DOHH2 (cell line): ENCODE measurements around the gene CLCC1.
"Not testable (repeated sequence)": the region's sequence is repeated elsewhere in the genome, so short reads cannot be mapped to it uniquely, and the experiment has no call there.

Source experiments
- H3F3A ChIP-seq: fragments of 200-600 bp; sonication (generic), shearing (Covaris generic); 2 replicates; pipeline ENCODE4 v1.6.0; 2016; ENCODE audit warnings: antibody characterized with exemption, mild to moderate bottlenecking; ENCODE audit not compliant: control insufficient read depth, insufficient read depth
- H3K27ac ChIP-seq: fragments of 200-600 bp; sonication (generic); 2 replicates; pipeline ENCODE4 v1.5.1; 2014; ENCODE audit warnings: low read depth, mild to moderate bottlenecking, low read length, moderate library complexity
- H3K27me3 ChIP-seq: fragments of 200-600 bp; sonication (generic); 2 replicates; pipeline ENCODE4 v1.6.1; 2014; ENCODE audit warnings: mild to moderate bottlenecking, low read length, mixed read lengths; ENCODE audit not compliant: control insufficient read depth
- H3K36me3 ChIP-seq: fragments of 200-600 bp; sonication (generic); 2 replicates; pipeline ENCODE4 v1.6.1; 2014; ENCODE audit warnings: mild to moderate bottlenecking, low read length, moderate library complexity, mixed read lengths; ENCODE audit not compliant: control insufficient read depth
- H3K4me1 ChIP-seq: fragments of 200-600 bp; sonication (generic); 2 replicates; pipeline ENCODE4 v1.6.1; 2014; ENCODE audit warnings: mild to moderate bottlenecking, low read length, mixed read lengths; ENCODE audit not compliant: control insufficient read depth
- H3K4me2 ChIP-seq: fragments of 200-600 bp; sonication (generic); 2 replicates; pipeline ENCODE4 v1.6.0; 2014; ENCODE audit warnings: mild to moderate bottlenecking, low read length, moderate library complexity
- H3K4me3 ChIP-seq: fragments of 200-600 bp; sonication (generic); 2 replicates; pipeline ENCODE4 v1.5.1; 2014; ENCODE audit warnings: mild to moderate bottlenecking, low read length, mixed read lengths
- H3K79me2 ChIP-seq: fragments of 200-600 bp; sonication (generic); 2 replicates; pipeline ENCODE4 v1.6.1; 2014; ENCODE audit warnings: mild to moderate bottlenecking, low read length, mixed read lengths; ENCODE audit not compliant: control insufficient read depth
- H3K9me2 ChIP-seq: fragments of 200-600 bp; sonication (generic); replicated peaks from 2 replicates; pipeline ENCODE4 v1.6.1; 2014; ENCODE audit warnings: mild to moderate bottlenecking, low read length, mixed read lengths; ENCODE audit not compliant: control insufficient read depth
- H3K9me3 ChIP-seq: fragments of 200-600 bp; sonication (generic); 2 replicates; pipeline ENCODE4 v1.6.1; 2014; ENCODE audit warnings: antibody characterized with exemption, low read length, mixed read lengths; ENCODE audit not compliant: control insufficient read depth, insufficient read depth
- H4K20me1 ChIP-seq: fragments of 200-600 bp; sonication (generic); 2 replicates; pipeline ENCODE4 v1.6.0; 2014; ENCODE audit warnings: low read depth, mild to moderate bottlenecking, antibody characterized with exemption, low read length, moderate library complexity; ENCODE audit not compliant: control insufficient read depth, insufficient read depth
- EZH2phosphoT487 ChIP-seq: fragments of 200-600 bp; sonication (generic); IDR thresholded peaks from 2 replicates; pipeline ENCODE4 v1.6.1; 2017; ENCODE audit warnings: borderline replicate concordance, mild to moderate bottlenecking, antibody characterized with exemption, low read length, moderate library complexity, mixed read lengths
- TF ChIP-seq, protein P1 (sequence below): fragments of 200-600 bp; sonication (generic); IDR thresholded peaks from one replicate; pipeline ENCODE4 v1.5.1; 2014; ENCODE audit warnings: antibody characterized with exemption, mild to moderate bottlenecking, low read depth, low read length; ENCODE audit not compliant: poor library complexity, severe bottlenecking

Gene CLCC1

DNA sequence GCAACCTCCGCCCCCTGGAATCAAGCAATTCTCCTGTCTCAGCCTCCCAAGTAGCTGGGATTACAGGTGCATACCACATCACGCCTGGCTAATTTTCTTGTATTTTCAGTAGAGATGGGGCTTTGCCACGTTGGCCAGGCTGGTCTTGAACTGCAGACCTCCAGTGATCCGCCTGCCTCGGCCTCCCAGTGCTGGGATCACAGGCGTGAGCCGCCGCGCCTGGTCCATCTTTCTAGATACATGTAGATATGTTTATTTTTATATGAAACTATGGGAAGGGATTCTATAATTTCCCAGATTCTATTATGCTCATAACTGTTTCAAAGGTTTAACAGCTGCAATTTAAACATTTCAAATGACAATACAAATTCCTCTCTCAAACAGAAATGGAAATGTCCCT is 27.1 kb downstream of the CLCC1 start:
- Histone ChIP-seq H3K9me2 (no peaks in the 10 kb centered on the region), H3K36me3 (peaks cover 78% of the 10 kb centered on the region), H3K4me2 (no peak overlapping the region), H3K4me3 (no peak overlapping the region), H4K20me1 (no peaks in the 10 kb centered on the region), H3K4me1 (no peaks in the 10 kb centered on the region), H3K79me2 (no peaks in the 10 kb centered on the region), H3K27ac (no peak overlapping the region), H3K27me3 (no peaks in the 10 kb centered on the region), H3K9me3 (no peaks in the 10 kb centered on the region), H3F3A (no peaks in the 10 kb centered on the region)
- TF ChIP-seq EZH2phosphoT487 = no peak
- TF ChIP-seq, protein P1, sequence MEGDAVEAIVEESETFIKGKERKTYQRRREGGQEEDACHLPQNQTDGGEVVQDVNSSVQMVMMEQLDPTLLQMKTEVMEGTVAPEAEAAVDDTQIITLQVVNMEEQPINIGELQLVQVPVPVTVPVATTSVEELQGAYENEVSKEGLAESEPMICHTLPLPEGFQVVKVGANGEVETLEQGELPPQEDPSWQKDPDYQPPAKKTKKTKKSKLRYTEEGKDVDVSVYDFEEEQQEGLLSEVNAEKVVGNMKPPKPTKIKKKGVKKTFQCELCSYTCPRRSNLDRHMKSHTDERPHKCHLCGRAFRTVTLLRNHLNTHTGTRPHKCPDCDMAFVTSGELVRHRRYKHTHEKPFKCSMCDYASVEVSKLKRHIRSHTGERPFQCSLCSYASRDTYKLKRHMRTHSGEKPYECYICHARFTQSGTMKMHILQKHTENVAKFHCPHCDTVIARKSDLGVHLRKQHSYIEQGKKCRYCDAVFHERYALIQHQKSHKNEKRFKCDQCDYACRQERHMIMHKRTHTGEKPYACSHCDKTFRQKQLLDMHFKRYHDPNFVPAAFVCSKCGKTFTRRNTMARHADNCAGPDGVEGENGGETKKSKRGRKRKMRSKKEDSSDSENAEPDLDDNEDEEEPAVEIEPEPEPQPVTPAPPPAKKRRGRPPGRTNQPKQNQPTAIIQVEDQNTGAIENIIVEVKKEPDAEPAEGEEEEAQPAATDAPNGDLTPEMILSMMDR = no peak

DNA sequence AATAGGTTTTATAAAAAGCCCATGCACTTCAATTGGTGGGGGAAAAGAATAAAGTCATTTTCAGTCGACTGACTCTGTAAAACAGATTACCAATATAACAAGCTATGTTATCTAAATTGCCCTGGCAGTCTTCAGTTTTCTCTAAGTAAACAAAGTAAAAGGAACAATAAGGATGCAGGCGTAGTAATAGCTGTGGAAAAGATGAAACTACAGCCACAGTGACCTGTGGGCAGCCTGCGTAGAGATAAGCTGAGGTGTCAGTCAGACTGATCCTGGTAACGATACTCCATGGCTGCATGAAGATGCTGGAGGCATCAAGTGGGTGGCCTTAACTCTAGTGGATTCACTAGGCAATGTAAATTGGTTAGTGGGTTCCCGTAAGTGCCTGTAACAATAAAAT is 29.3 kb downstream of the CLCC1 start:
- Histone ChIP-seq H3K4me1 (no peaks in the 10 kb centered on the region), H3K9me3 (no peaks in the 10 kb centered on the region), H3K4me2 (no peak overlapping the region), H3F3A (no peaks in the 10 kb centered on the region), H3K4me3 (no peak overlapping the region), H3K79me2 (no peaks in the 10 kb centered on the region), H3K27me3 (no peaks in the 10 kb centered on the region), H3K27ac (no peak overlapping the region), H3K36me3 (peaks cover 80% of the 10 kb centered on the region), H3K9me2 (no peaks in the 10 kb centered on the region), H4K20me1 (no peaks in the 10 kb centered on the region)
- TF ChIP-seq, protein P1 = no peak
- no peak for TF ChIP-seq EZH2phosphoT487

DNA sequence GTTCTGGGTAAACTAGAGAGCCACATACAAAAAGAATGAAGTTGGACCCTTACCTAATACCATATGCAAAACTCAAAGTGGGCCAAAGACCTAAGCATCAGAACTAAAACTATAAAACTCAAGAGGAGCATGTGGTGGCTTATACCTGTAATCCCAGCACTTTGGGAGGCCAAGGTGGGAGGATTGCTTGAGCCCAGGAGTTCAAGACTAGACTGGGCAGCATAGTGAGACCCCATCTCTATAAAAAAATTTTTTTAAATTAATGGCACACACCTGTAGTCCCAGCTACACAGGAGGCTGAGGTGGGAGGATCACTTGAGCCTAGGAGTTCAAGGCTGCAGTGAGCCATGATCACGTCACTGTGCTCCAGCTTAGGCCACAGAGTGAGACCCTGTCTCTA is 35.7 kb downstream of the CLCC1 start:
- H3F3A ChIP-seq, H3K27me3 ChIP-seq, H4K20me1 ChIP-seq, H3K9me3 ChIP-seq, H3K4me2 ChIP-seq, H3K27ac ChIP-seq, H3K4me1 ChIP-seq, H3K79me2 ChIP-seq, H3K9me2 ChIP-seq, H3K4me3 ChIP-seq: not testable (repeated sequence)
- peaks cover 77% of the 10 kb centered on the region for H3K36me3 ChIP-seq

DNA sequence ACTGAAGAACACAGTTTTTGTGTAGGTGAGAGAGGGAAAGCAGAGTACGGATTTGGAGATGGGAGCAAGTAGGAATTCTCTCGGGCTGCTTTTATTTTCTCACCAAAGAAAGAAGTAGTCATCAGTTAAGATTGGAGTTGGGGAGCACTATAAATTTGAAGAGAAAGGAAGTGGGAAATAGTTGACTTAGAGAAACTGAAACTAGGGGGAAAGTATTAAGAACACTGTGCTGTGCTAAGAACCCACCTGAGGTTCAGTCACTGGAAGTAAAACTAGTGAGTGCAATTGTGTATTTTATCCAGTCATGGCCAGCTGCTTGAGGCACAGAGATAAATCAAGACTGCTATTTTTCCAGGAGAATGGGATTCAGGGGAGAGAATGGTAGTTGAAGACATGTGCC is 37.4 kb downstream of the CLCC1 start:
- H3K79me2 ChIP-seq = no peaks in the 10 kb centered on the region
- H3K27ac ChIP-seq = no peak overlapping the region
- TF ChIP-seq, protein P1 = no peak
- TF ChIP-seq EZH2phosphoT487 = no peak
- no peaks in the 10 kb centered on the region for H4K20me1 ChIP-seq
- H3K4me1 ChIP-seq = no peaks in the 10 kb centered on the region
- peaks cover 67% of the 10 kb centered on the region for H3K36me3 ChIP-seq
- no peak overlapping the region for H3K4me3 ChIP-seq
- H3K9me2 ChIP-seq = no peaks in the 10 kb centered on the region
- no peaks in the 10 kb centered on the region for H3K27me3 ChIP-seq
- no peak overlapping the region for H3K4me2 ChIP-seq
- no peaks in the 10 kb centered on the region for H3K9me3 ChIP-seq
- H3F3A ChIP-seq = no peaks in the 10 kb centered on the region; the same call in 1 of the 2 replicates
